GOT3 (cell line): Measurements from ENCODE around the gene HOXB4.

Source experiments
- DNase-seq: peaks from one replicate; lab custom pipeline; 2025; ENCODE audit warnings: mixed read lengths; lab: John Stamatoyannopoulos, UW

Gene HOXB4

DNA sequence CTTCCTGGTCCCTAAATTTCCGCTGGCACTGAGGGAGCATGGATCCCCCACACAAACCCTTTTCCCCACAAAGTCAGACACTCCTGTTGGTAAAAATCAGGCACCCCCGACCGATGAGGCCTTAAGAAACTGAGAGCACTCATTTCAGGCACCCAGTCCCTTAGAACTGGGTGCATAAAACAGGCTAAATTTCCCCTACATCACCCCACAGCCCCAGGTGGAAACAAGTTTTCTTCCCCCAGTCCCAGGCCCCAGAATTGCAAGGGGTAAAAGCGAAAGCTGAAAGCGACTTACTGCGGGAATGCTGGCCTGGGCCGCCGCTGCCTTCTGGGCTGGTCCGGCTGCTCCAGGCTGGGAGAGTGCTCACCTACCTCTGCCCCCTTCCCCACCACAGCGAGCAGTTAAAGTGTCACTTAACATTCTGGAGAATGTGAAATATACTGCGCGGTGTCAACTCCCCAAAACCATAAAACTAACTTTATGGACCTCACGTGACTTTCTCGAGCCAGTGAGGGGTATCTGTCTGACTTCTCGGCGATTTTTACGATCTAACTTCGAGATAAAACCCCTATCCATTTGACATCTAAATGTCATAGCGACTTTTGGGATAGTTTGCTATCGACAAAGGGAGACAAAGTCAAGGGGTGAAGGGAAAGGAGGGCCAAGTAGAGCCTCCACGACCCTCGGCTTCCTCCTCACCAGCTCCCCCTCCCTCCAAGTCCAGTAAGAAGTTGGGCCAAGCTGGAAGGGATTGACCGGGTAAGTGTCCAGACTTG lies 11.9 kb upstream of the HOXB4 start, which contains the start of gene HOXB3:
TSS of gene HOXB3 (minus strand) at position 411 of the 776 bp plus-strand sequence. CDS start 37,767 bp downstream, outside the sequence.
- no peak for DNase-seq

DNA sequence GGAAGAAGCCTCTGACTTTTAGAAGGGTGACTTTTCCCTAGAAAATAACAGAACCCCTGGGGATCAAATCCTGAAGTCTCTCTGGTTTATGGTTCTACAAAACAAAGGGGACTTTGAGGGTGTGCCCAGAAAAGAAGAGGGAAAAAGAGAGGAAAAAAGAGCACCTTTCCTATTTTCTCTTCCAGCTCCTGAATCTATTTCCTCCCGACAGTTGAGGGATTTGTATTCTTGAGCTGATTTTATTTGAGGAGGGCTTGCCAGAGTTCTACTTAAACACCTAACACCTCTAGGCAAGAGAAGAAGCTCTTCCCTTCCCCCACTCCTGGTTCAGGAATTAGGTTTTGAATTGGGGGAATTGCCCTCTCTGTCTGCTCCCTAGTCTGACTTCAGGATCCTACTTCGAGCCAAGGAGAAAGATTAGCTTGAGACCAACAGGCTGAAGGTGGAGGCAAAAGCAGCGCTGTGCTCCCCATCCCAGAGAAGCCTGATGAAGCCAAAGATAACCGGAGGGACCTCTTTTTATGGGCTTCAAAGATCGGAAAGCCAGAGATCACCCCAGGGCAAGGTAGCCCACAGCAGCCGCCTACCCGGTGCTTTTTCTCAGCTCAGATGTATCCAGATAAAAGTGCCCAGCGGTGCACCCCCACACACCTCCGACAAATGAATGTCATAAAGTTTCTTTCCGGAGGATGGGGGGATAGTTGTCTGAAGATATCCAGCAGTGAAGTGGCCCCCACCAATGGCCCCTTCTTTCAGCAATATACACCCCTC lies 11.1 kb upstream of the HOXB4 start:
- no peak for DNase-seq

- no peak for DNase-seq
Observed at GRCh38 chr17:48588528-48588927, 10.4 kb upstream of the HOXB4 start.

- no peak for DNase-seq
Observed at GRCh38 chr17:48588074-48588415, 9.9 kb upstream of the HOXB4 start.

DNA sequence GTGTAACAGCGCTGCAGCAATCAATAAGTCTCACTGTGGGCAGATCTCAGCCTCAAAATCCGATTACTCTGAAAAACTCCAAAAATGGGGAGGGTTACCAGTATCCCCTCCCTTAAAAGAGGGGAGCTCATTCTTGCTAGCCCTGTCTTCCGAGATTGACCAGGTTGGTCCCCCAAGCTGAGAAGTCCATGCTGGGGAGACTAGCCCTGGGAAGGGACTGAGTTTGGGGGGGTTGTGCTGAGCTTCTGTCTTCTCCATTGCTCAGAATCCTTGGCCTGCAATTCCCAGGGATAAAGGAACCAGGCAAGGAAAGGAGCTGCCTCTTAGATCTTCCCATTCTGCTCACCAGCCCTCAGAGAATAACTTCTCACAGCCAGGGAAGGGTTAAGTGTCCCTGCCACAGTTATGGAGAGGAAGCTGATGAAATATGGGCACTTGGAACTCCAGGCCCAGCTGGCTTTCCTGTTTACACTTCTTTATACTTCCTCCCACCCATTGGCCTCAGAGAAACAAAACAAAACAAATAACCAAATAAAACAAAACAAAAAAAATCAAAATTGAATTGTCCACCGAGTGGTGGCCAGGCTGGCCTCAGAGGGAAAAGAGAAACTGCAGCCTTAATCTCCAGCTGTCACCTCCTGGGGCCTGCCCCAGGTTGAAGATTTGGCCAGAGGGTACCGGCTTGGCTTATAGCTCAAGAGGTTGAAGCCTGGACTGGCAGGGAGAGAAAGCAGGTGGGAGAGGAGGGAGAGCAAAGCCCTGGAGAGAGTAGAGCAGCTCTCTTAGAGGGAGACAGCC lies 9.3 kb upstream of the HOXB4 start:
- DNase-seq, result no peak

DNA sequence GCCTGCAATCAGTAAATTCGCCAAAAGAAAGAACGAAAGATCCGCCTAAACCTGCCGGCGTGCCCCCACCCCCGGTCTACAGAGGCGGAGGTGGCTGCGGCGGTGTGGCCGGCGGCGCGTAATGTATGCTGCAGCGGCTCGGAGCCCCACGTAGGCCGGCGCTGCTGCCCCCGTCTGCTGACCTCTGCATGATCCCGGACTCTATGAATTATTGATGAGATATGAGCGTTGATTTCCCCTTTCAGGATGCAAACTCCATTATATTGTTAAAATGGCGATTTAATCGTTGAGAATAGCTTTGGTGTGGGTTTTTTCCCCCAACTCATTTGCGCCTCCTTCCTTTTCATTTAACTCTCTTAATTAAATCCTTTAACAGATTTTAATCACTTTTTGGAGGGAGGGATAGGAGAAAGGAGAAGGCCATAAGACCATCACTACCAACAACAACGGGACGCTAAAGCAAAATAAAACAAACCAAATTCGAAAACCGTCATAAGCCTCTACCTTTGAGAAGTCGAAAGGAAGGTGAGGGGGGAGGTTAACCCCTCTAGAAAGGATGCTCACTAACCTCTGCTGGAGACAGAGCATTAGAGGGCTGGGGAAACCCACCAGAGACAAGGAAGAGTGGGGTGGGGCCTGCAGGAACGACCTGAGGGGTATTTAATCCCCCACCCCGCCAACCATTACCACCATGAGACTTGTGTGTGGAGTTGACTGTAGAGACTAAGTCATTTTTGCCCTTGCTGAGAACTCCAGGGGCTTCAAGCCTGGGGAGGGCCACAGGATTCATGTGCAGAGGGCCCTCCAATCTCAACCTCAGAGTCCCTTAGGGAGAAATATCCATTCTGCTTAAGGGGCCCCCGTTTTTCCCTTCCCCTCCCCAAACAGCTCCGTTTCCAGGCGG lies 8.5 kb upstream of the HOXB4 start:
- no peak for DNase-seq

DNA sequence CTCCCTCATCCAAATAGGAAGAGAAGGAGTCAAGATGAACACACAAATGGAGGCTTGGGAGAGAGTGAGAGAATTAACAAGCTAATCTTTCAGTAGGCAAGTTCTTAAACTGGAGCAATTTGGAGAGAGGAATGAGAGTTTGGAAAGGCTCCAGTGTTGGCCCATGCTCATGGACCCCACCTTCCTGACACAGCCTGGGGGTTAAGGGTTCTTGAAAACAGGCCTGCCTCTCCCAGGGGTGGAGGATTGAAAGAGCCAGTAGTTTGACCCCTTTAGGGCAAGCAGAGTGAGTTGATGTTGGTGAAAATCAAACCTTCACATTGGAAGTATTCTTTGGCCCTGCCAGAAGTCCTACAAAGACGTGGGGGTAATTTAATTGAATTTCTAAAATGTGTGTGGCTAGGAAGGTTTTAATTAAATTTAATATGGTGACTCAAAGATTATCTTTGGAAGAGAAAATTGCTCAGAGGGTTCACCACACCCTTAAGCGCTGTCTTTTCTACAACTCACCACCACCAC lies 6.1 kb upstream of the HOXB4 start:
- no peak for DNase-seq

- DNase-seq, result no peak
Observed at GRCh38 chr17:48583708-48584222, 5.6 kb upstream of the HOXB4 start.

DNA sequence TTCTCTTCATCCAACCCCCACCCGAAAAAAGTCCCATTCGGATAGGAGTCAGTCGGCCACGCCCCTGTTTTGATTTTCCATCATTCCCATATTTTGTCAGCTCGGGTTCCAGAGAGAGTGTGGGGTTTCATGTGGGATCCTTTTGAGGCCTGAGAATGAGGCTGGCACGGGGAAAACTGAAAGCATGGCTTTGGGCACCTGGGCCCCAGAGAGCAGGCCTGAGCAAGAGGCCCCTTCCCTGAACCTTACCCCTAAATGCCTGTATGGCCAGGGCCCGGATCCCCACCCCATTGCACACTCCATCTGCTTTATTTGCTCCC lies 4.6 kb upstream of the HOXB4 start:
- DNase-seq, result no peak

DNA sequence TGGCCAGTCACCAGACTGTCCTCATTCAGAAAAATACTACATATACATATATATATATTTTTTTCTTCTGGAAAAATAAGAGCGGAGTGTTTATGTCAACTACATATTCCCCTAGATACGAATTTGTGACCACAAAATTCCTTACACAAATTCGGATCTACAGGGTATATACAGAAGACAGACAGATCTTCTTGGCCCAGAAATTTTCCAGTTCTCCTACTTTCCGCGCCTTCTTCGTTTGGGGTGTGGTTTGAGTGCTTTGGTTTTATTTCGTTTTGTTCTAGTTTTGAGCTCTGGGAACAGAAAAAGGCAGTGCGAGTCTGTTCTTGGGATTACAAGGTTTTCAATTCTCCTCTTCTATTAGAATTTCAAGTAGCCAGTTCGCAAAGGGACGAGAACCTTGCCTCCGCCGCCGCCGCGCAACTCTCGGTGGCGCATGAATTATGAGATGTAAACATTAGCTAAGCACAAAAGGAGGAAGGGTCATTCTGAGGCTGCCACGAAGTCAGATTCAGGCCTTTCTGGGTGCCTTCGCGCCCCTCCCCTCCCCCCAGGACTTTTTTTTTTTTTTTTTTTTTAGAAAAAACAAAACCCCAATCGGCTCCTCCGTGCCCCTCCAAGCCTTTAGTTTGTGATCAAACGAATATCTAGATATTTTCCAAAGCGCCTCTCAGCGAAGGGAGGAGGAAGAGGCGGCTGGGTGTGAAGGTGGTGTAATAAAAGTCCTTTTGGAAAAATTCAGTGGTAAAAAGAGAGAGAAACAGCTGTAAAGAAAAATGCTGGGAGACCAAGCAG lies 1.8 kb upstream of the HOXB4 start:
- DNase-seq, result no peak

GRCh38 chr17:48579471-48579759 lies 1.3 kb upstream of the HOXB4 start:
- no peak for DNase-seq

- DNase-seq, result no peak
Observed at GRCh38 chr17:48578616-48579470, 693 bp upstream of the HOXB4 start.

DNA sequence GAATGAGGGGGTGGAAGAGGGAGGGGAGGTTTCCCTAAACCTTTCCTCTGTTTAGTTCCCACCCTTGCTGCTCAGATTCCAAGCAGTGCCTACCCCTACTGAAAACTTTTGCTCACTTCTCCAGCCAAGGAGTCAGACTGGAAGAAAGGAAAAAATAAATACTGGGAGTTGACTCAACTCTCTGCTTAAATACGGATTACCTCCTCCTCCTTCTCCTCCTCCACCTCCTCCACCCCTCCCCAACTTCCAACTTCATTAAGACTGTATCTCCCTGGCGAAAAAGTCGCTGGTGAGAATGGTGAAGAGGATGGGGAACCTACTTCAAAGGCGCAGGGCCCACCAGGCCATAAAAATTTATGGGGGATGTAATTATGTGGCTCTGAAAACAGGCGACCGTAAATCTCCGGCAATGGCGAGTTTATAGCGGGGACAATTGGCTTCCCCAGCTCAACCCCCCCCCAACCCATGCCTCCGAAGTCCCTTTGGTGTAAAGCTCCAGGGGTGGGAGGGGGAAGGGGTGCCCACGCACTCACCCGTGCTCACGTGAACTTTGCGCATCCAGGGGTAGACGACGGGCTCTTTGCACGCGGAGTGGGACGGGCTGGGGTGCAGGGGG lies 712 bp downstream of the HOXB4 start:
- no peak for DNase-seq

GRCh38 chr17:48576479-48577309 lies 1.5 kb downstream of the HOXB4 start:
- DNase-seq, result no peak

DNA sequence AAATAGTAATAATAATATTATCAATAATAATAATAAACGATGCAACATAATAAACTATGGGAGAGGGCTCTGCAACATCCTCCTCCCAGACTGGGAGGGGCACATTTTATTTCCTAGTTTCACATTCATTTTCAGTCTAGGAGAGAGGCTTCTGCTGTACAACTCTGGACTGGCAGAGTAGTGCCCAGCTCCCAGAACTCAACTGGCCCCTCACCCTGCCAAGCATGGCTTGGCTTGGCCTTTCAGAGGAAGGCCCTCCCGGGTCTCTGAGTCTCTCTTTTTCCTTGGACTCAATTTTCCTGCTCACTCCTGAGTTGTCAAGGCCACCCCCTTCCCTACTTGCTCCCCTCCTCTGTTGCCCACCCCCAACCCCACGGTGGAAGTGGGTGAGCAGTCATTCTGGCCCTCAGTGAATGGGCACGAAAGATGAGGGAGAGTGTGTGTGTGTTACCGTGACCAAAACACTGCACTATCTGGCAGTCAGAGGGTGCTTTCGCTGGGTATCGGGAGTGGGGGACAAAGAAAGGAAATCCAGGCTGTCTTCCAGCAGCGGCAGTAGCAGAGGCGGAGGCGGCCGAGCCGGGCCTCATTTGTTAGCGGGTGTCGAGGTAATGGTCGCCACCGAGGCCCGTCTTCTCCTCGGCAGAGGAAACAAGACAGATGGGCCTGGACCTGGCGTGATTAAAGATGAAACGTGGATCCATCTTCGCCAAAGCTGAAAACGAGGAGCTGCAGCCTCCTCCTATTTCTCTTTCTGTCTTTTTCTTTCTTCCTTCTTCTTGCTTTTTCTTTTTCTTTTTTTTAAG lies 2.3 kb downstream of the HOXB4 start:
- DNase-seq, result no peak

GRCh38 chr17:48575066-48575582 lies 3.0 kb downstream of the HOXB4 start:
- DNase-seq, result no peak

DNA sequence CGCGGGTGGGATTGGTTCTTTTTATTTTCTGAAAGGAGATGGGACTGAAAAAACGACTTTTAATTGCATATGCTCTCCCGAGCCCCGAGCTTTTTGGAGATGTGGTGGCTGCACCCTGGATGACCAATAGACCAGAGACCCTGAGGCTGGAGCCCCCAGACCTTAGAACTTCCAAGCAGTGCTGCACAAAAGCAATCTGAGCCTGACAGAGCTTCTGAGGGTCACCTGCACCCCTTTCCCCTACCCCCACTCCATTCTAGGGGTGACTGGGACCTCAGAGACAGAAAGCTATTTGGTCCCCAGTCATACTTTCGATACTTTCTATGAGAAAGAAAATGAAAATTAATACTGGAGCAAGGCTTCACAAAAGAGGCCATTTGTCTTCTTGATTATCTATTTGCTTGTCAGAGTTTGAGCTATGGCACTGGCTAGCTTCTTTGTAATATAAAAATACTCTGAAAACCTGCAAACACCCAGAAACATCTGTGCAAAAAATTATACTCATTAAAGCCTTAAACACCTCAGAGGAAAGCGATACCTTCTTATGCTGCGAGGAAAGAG lies 3.6 kb downstream of the HOXB4 start:
- DNase-seq, result no peak
